Activated CD8-positive, alpha-beta memory T cell treated with anti-CD3 and anti-CD28 coated beads, Interleukin-2, amount 50 U/mL, for 24 hours (primary cell): ENCODE results near the gene VPS33B.
"Not testable (repeated sequence)": the region's sequence is repeated elsewhere in the genome, so short reads cannot be mapped to it uniquely, and the experiment has no call there.

ENCODE experiments used
- DNase-seq: peaks from one replicate; pipeline ENCODE4 v3.0.0-alpha.2; 2020; ENCODE audit errors: extremely low read depth

Gene VPS33B

GRCh38 chr15:91022075-91022831 is at the start of gene VPS33B:
Gene VPS33B (minus strand): TSS chr15:91022594. CDS start chr15:91022249, 345 bp downstream.
- peak; percentile 54 for DNase-seq

- DNase-seq = no peak
These were observed 49.8 kb upstream of the VPS33B start for GRCh38 chr15:91072161-91072560.

GRCh38 chr15:91070872-91071271 is 48.5 kb upstream of the VPS33B start:
- no peak for DNase-seq

GRCh38 chr15:91068966-91069365 is 46.6 kb upstream of the VPS33B start:
- DNase-seq = no peak

GRCh38 chr15:91068436-91068835 is 46.0 kb upstream of the VPS33B start:
- no peak for DNase-seq

- no peak for DNase-seq
These were observed 44.6 kb upstream of the VPS33B start for GRCh38 chr15:91067036-91067435.

DNA sequence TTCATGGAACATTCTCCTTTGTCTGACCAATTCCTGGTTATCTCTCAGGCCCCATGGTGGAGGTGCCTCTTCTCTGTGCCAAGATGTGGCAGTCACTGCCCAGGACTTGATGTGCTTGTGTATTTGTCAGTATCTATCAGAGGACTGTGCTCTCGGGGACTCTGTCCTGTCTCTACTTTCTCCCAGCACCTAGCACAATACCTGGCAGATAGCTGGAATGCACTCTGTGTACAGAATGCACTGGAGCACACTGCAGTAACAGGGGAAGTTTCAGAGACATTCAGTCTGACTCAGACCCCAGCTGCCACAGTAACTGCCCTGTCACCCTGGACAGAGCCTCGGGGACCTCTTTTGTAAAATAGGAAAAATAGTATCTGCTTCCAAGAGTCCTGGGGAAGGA is 43.1 kb upstream of the VPS33B start:
- DNase-seq = no peak

- no peak for DNase-seq
These were observed 39.6 kb upstream of the VPS33B start for GRCh38 chr15:91061997-91062396.

DNA sequence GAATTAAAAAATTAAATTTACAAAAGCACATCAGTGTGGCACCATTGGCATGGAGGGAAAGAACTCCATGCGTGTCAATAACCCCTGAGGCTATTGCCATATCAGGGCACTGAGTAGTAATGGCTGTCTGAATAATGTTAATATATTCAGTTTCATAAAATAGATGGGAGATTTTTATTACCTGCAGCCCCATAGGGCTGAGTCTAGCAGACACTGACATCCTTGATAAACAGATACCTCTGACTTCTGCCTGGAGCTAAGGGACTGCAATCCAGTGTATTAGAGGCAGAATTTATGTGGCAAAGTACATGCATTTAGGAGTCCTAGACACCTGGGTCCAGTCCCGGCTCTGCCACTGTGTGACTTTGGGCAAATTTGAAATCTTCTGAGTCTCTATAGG is 38.8 kb upstream of the VPS33B start:
- DNase-seq = no peak

DNA sequence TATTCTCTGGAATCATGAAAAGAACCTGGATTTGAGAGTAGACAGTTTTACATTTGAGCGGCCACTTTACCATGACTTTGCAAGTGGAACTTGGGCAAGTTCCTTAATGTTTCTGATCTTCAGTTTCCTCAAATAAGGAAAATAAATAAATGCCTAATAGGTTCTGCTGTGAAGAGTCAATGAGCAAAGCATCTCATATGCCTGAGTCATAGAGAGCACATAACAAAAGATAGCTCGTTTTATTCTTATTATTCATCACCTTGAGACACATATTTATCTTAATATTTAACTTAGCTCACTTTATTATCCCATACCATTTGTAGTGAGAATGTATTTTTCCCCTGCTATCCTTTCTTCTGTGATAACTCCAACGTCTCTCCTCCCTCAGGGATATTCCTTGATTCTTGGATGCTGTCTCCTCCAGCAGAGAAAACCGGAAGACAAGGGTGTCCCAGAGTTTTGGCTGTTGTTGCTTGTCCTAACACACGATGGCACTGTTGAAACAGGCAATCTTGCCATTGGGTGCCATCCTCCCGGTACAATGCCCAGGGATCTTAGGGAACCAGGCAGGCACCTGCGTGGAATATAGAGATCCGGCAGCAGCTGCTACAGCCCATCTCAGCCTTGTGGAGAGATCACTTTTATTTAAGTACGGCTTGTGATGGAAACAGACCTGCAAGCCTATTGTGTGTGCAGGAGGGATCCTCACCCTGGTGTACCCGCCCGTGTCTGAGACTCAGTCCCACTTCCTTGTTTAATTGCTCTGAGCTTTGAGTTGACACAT is 33.3 kb upstream of the VPS33B start:
- no peak for DNase-seq

- no peak for DNase-seq
These were observed 32.4 kb upstream of the VPS33B start for GRCh38 chr15:91054816-91055215.

GRCh38 chr15:91051248-91051647 is 28.9 kb upstream of the VPS33B start:
- DNase-seq = no peak

GRCh38 chr15:91050128-91050455 is 27.7 kb upstream of the VPS33B start:
- no peak for DNase-seq

- no peak for DNase-seq
These were observed 27.2 kb upstream of the VPS33B start for GRCh38 chr15:91049378-91050127.

DNA sequence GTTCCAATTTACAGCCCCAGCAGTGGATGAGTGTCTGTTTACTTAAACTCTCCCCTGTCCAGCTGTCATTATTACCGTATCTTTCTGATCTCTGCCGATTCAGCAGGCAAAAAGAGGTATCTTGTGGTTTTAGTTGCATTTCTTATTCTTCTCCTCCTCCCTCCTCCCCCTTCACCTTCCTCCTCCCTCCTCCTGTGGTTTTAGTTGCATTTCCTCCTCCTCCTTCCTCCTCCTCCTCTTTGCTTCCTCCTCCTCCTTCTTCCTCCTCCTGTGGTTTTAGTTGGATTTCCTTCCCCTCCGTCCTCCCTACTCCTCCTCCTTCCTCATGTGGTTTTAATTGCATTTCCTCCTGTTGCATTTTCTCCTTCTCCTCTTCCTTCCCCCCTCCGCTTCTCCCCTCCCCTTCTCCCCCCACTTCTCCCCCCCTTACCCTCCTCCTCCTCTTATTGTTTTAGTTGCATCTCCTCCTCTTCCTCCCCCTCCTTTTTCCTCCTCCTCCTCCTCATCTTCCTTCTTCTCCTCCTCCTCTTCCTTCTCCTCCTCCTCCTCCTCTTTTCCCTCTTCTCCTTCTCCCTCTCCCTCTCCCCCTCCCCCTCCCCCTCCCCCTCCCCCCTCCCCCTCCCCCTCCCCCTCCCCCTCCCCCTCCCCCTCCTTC is 25.3 kb upstream of the VPS33B start:
- no peak for DNase-seq

GRCh38 chr15:91046056-91046455 is 23.7 kb upstream of the VPS33B start:
- not testable (repeated sequence) for DNase-seq

DNA sequence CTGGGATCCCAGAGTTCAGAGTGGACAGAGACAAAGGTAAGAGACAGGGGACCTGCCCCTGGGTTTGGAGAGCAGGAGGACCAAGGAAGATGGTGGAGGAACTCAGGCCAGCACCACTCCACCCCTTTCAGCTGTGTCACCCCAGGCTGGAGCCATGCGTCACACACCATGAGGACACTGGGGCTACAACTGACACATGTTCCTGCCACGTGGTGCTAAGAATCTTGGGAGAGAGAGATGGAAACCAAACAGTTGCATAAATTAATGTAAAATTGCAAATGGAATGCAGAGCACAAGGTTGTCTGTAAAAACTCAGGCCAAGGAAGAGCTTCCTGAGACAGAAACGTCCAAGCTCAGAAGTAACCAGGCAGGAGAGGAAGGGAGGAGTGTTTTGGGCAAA is 22.7 kb upstream of the VPS33B start:
- no peak for DNase-seq

DNA sequence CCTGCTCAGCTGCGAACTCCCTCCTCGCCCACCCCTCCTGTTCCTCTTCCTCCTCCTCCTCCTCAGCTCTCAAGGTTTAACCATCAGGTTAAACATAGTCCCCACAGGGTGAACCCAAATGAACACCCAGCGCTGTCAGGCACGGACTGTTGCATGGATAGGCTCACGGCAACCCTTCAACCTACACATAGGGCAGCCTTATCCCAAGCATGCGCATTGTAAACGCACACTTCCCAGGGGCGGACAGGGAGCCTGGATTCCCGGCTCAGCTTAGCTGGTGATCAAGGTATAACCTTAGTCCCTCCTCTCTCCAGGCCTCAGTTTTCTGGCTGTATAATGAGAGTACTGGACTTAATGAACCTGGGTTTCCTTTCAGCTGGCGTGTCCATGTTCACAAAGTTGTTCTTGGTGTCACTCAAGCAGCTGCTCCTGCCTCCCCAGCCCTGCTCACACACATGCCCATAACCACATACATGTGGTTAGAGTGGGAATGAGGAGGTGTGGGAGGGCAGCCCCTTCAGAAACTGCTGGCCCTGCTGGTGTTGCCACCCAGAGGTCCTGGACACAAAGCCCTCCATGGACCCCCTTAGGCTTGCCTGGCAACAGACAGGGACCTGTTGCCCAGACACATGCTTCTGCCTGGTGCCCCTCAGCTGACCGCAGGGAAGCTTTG is 20.9 kb upstream of the VPS33B start:
- no peak for DNase-seq

DNA sequence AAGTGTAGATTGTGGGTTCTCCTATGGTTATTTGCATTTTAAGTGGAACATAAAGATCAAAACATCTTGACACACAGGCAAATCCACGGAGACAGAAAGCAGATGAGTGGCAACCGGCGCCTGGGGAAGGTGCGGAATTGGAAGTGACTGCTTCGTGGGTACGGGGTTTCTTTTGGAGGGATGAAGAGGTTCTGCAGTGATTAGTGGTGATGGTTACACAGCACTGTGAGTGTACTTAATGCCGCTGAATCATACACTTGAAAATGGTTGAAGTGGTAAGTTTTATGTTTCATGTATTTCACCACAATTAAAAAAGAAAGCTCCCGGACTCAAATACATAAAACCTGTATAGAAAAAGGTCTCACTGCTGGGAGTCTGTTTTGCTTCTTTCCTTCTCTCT is 18.5 kb upstream of the VPS33B start:
- DNase-seq = no peak

DNA sequence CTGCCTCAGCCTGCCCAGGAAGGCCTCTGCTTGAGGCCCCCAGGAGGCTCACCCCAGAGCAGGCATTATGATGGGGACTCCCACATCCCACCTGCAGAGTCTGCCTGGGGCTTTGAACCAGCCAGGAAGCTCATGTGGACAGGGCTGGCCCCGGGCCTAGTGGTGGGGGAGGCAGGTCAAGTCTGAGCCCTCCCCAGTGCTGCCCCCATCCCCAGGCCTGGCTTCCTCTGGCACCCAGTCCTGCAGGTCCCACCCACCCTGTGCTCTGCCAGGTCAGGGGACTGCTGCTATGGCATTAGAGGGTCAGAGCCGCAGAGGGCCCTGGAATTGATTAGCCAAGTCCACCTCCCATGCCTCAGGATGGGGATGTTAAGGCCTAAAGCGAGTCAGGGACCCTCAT is 17.6 kb upstream of the VPS33B start:
- no peak for DNase-seq
